ENCODE results near the gene HADH. TPM values are rescaled to one million over a fixed set of nuclear protein-coding genes. Genes with fewer than 3 reads are reported as not detected.
A peak's percentile ranks its signal among the peaks of the same experiment; 100 is the strongest.

The HADH gene
- total RNA-seq, 2 experiments from 2014 or later: 31.2 to 78.7 TPM

DNA sequence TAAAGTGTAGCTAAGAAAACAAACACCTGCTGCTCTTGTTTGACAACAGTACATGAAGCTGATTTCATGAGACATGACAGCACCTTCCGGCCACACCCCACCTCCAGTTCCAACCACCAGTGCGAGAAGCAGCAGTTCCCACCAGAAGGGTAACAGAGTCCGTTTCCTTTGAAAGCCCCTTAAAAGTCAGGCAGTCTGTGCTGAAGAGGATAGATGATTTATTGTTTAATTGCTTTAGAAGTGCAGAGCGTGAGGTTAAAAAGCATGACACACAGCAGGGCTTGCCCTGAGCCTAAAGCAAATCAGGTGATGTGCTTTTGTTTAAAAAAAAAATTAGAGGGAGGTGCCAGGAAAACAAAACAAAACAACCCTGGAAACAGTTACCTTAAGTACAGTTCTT is 82.6 kb downstream of the HADH start:
- Histone ChIP-seq H3K36me3 (ENCODE audit: insufficient read depth, low read length) (peaks cover 98% of the 10 kb centered on the region), H3K27ac (ENCODE audit: low read depth, low read length, poor library complexity, severe bottlenecking) (peak overlapping the region; percentile 50), H3K4me1 (ENCODE audit: insufficient read depth, low read length, poor library complexity, severe bottlenecking) (peaks cover 26% of the 10 kb centered on the region), H2AFZ (ENCODE audit: low read length) (no peak overlapping the region), H3K9me3 (ENCODE audit: low read length) (no peaks in the 10 kb centered on the region), H3K9me2 (ENCODE audit: insufficient read depth, low read length) (no peaks in the 10 kb centered on the region), H3K4me2 (ENCODE audit: low read length) (peak overlapping the region; percentile 4; the same call in 1 of the 2 replicates), H3K4me3 (ENCODE audit: low read depth, low read length, poor library complexity, severe bottlenecking) (no peak overlapping the region), H3K79me2 (ENCODE audit: insufficient read depth, low read depth, low read length) (no peaks in the 10 kb centered on the region), H4K20me1 (ENCODE audit: insufficient read depth, low read length) (no peaks in the 10 kb centered on the region; the same call in 1 of the 2 replicates)
- intact Hi-C loops (cut with micrococcal nuclease; ENCODE audit: unreplicated experiment): no loop called here
- ChIA-PET POLR2A (interaction anchor here (0.9 to 1.8 kb wide), 4 partner anchors 11 to 43 kb away, joined by 4 read pairs; no protein-coding TSS in a partner anchor), CTCF (ENCODE audit: unreplicated experiment) (interaction anchor here (0.7 to 0.8 kb wide), 2 partner anchors 24 to 29 kb away, joined by 3 to 4 read pairs; no protein-coding TSS in a partner anchor)
- TF ChIP-seq, protein P1, sequence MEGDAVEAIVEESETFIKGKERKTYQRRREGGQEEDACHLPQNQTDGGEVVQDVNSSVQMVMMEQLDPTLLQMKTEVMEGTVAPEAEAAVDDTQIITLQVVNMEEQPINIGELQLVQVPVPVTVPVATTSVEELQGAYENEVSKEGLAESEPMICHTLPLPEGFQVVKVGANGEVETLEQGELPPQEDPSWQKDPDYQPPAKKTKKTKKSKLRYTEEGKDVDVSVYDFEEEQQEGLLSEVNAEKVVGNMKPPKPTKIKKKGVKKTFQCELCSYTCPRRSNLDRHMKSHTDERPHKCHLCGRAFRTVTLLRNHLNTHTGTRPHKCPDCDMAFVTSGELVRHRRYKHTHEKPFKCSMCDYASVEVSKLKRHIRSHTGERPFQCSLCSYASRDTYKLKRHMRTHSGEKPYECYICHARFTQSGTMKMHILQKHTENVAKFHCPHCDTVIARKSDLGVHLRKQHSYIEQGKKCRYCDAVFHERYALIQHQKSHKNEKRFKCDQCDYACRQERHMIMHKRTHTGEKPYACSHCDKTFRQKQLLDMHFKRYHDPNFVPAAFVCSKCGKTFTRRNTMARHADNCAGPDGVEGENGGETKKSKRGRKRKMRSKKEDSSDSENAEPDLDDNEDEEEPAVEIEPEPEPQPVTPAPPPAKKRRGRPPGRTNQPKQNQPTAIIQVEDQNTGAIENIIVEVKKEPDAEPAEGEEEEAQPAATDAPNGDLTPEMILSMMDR (conservative IDR thresholded peaks at IDR 0.05; ENCODE audit: low read length): no peak
- TF ChIP-seq EZH2phosphoT487 (IDR thresholded peaks at IDR 0.05; ENCODE audit: borderline replicate concordance, low read depth, low read length): no peak
- BruUV-seq (replicated peaks): no TSS peak
- peak; percentile 75 for DNase-seq (ENCODE audit: low spot score)

DNA sequence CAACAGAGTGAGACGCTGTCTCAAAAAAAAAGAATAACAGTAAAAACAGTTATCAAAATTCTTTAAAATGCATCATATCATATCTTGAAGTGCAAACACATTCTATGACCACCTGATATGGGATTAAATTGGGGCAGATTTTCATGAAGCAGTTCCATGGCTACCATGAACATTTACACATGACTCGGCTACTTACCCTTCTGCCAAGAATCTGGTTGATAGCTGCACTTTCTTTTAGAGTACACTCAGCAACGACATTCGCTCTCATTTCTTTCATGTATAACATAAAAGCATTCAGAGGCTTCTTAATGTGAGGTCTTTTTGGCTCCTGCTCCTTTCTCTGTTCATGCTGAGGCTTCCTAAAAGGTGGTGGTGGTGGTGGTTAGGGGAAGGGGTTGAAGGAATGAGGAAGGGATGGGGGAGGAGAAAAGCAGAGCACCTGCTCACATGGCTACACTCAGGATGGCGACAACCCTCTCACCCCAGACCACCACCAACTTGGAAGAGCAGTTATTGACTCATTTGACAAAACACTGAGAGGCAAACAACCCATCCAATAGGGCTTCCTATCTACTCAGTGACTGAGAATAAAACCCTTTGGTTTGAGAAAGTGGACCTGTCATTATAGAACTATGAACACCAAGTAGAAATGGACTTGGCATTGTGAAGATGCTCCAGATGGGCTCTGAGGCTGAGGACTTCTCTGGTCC is 88.5 kb downstream of the HADH start:
- H3K9me3 ChIP-seq (ENCODE audit: low read length): no peaks in the 10 kb centered on the region
- H4K20me1 ChIP-seq (ENCODE audit: insufficient read depth, low read length): no peaks in the 10 kb centered on the region
- DNase-seq (ENCODE audit: low spot score): no peak
- ChIA-PET POLR2A (interaction anchor here (0.9 to 1.9 kb wide), 2 partner anchors 15 to 16 kb away, joined by 3 to 4 read pairs; no protein-coding TSS in a partner anchor), CTCF (ENCODE audit: unreplicated experiment) (no interaction called here)
- no peak overlapping the region for H3K4me2 ChIP-seq (ENCODE audit: low read length)
- no TSS peak for BruUV-seq (replicated peaks)
- no peaks in the 10 kb centered on the region for H3K9me2 ChIP-seq (ENCODE audit: insufficient read depth, low read length)
- peaks cover 99% of the 10 kb centered on the region for H3K36me3 ChIP-seq (ENCODE audit: insufficient read depth, low read length)
- no peak for TF ChIP-seq EZH2phosphoT487 (IDR thresholded peaks at IDR 0.05; ENCODE audit: borderline replicate concordance, low read depth, low read length)
- TF ChIP-seq, protein P1 (conservative IDR thresholded peaks at IDR 0.05; ENCODE audit: low read length): no peak
- H2AFZ ChIP-seq (ENCODE audit: low read length): no peak overlapping the region
- 0 out of 2 replicates have a peak, but pooled peaks cover 7% of the 10 kb centered on the region for H3K79me2 ChIP-seq (ENCODE audit: insufficient read depth, low read depth, low read length)
- H3K27ac ChIP-seq (ENCODE audit: low read depth, low read length, poor library complexity, severe bottlenecking): no peak overlapping the region
- H3K4me3 ChIP-seq (ENCODE audit: low read depth, low read length, poor library complexity, severe bottlenecking): no peak overlapping the region
- H3K4me1 ChIP-seq (ENCODE audit: insufficient read depth, low read length, poor library complexity, severe bottlenecking): peaks cover 7% of the 10 kb centered on the region
- intact Hi-C loops (cut with micrococcal nuclease; ENCODE audit: unreplicated experiment): no loop called here

DNA sequence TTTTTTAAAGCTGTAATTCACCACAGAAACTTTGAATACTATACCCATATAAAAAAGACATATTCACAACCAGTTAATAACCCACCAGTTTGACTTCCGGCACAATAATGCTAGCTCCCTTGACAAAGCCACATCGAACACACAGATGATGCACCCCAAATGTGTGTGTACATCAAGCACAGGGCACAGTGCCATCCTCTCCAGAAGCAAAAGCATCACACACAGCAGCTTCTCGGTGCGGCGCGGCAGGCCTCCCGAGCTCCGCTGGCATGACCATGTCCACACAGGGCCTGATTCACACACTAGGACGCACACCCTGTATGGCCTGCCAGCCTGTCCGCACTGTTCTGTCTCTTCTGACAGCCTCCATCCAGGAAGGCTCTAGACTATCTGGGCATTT is 91.1 kb downstream of the HADH start:
- no peaks in the 10 kb centered on the region for H3K9me2 ChIP-seq (ENCODE audit: insufficient read depth, low read length)
- CTCF ChIA-PET (ENCODE audit: unreplicated experiment): no interaction called here
- H3K4me2 ChIP-seq (ENCODE audit: low read length): no peak overlapping the region
- no peaks in the 10 kb centered on the region for H3K4me1 ChIP-seq (ENCODE audit: insufficient read depth, low read length, poor library complexity, severe bottlenecking)
- intact Hi-C loops (cut with micrococcal nuclease; ENCODE audit: unreplicated experiment): no loop called here
- H4K20me1 ChIP-seq (ENCODE audit: insufficient read depth, low read length): no peaks in the 10 kb centered on the region
- peaks cover 98% of the 10 kb centered on the region for H3K36me3 ChIP-seq (ENCODE audit: insufficient read depth, low read length)
- no TSS peak for BruUV-seq (replicated peaks)
- no peak overlapping the region for H3K27ac ChIP-seq (ENCODE audit: low read depth, low read length, poor library complexity, severe bottlenecking)
- POLR2A ChIA-PET: interaction anchor here (1.3 to 1.4 kb wide), 2 partner anchors 10 to 22 kb away, joined by 3 read pairs; no protein-coding TSS in a partner anchor
- 0 out of 2 replicates have a peak, but pooled peaks cover 7% of the 10 kb centered on the region for H3K79me2 ChIP-seq (ENCODE audit: insufficient read depth, low read depth, low read length)
- no peaks in the 10 kb centered on the region for H3K9me3 ChIP-seq (ENCODE audit: low read length)
- H3K4me3 ChIP-seq (ENCODE audit: low read depth, low read length, poor library complexity, severe bottlenecking): no peak overlapping the region
- TF ChIP-seq, protein P1 (conservative IDR thresholded peaks at IDR 0.05; ENCODE audit: low read length): no peak
- no peak for TF ChIP-seq EZH2phosphoT487 (IDR thresholded peaks at IDR 0.05; ENCODE audit: borderline replicate concordance, low read depth, low read length)
- no peak for DNase-seq (ENCODE audit: low spot score)
- H2AFZ ChIP-seq (ENCODE audit: low read length): no peak overlapping the region
